ENCODE data around the gene OR7A5. TPM values are rescaled to one million over a fixed set of nuclear protein-coding genes. Genes with fewer than 3 reads are reported as not detected.

OR7A5 gene
- total and polyA plus RNA-seq, 4 donors: not detected

DNA sequence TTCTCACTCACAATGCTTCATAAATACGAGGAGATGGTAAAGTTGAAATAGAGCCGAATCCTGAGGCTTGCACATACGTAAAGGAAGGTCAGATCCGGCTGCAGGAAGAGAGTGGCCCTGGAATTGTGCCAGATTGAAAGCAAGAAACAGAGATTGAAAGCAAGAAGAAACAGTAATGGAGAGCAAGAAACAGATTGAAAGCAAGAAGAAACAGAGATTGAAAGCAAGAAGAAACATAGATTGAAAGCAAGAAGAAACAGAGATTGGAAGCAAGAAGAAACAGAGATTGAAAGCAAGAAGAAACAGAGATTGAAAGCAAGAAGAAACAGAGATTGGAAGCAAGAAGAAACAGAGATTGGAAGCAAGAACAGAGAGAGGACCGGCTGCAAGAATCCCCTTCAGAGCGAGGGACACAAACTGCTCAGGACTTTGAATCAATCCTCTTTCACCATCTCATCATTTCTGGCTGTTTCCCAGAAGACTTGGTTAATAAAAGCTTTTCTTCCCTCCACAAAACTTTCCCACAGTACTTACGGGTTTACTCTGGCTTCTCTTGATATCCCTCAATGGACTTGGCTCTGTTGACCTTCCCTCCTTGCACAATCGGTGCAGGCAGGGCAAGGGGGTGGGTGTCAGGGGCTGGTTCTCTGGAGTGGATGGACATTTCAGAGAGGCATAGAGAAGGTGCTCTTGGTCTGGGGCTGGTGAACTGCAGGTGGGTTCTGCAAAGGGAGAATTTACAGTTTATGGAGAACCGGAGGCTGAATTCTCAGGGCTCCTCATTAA is 25.5 kb downstream of the OR7A5 start:
- Histone ChIP-seq H3K9ac (ENCODE audit: low read depth in 1 of 2, low read length in 2 of 2) (no peak overlapping the region), H3K4me3 (ENCODE audit: low read depth in 1 of 3, low read length in 3 of 3) (no peak overlapping the region), H3K27me3 (ENCODE audit: control insufficient read depth in 4 of 4, insufficient read depth in 4 of 4, low read length in 3 of 4) (no peaks in the 10 kb centered on the region), H3K27ac (ENCODE audit: low read depth in 1 of 2, low read length in 2 of 2) (no peak overlapping the region), H3K4me1 (ENCODE audit: control insufficient read depth in 4 of 4, insufficient read depth in 4 of 4, low read length in 3 of 4) (no peaks in the 10 kb centered on the region), H3K36me3 (ENCODE audit: control insufficient read depth in 4 of 4, insufficient read depth in 3 of 4, low read depth in 1 of 4, low read length in 3 of 4) (no peaks in the 10 kb centered on the region), H3K9me3 (ENCODE audit: control insufficient read depth in 4 of 4, low read length in 3 of 4) (no peaks in the 10 kb centered on the region)
- TF ChIP-seq NR2F2 (IDR thresholded peaks at IDR 0.05) (no peak), GABPA (IDR thresholded peaks at IDR 0.05 in 1 of 2, conservative IDR thresholded peaks at IDR 0.05 in 1 of 2) (no peak), FOXA2 (IDR thresholded peaks at IDR 0.05) (no peak), EGR1 (IDR thresholded peaks at IDR 0.05; ENCODE audit: low read depth in 2 of 2) (no peak), SP1 (IDR thresholded peaks at IDR 0.05) (no peak), RAD21 (IDR thresholded peaks at IDR 0.05) (no peak), ZBTB33 (IDR thresholded peaks at IDR 0.05) (no peak), FOXA1 (IDR thresholded peaks at IDR 0.05) (no peak), HNF4A (conservative IDR thresholded peaks at IDR 0.05) (no peak), MAX (IDR thresholded peaks at IDR 0.05) (no peak), CTCF (IDR thresholded peaks at IDR 0.05; ENCODE audit: low read depth, low read length, missing input control) (no peak), HNF4G (IDR thresholded peaks at IDR 0.05) (no peak)
- WGBS: 32% methylated on average over 9 of the region's 9 CpGs
- DNase-seq (ENCODE audit: low spot score): no peak

DNA sequence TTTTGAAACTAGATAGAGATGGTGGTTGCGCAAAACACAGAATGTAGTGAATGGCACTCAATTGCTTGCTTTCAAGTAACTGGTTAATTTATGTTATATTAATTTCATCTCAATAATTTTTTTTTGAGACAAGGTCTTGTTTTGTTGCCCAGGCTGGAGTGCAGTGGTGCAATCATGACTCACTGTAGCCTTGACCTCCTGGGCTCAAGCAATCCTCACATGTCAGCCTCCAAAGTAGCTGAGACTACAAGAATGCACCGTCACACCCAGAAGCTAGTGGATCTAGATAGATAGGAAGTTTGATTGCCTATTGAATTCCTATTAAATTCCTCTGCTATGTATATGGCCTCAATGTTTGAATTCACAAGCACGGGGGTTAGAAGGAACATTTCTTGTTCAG is 30.2 kb downstream of the OR7A5 start:
- H3K9ac ChIP-seq (ENCODE audit: low read depth in 1 of 2, low read length in 2 of 2): no peak overlapping the region
- no peak for DNase-seq (ENCODE audit: low spot score)
- no peaks in the 10 kb centered on the region for H3K9me3 ChIP-seq (ENCODE audit: control insufficient read depth in 4 of 4, low read length in 3 of 4)
- no peak overlapping the region for H3K4me3 ChIP-seq (ENCODE audit: low read depth in 1 of 3, low read length in 3 of 3)
- no peak for TF ChIP-seq RXRA (IDR thresholded peaks at IDR 0.05)
- TF ChIP-seq, protein P1, sequence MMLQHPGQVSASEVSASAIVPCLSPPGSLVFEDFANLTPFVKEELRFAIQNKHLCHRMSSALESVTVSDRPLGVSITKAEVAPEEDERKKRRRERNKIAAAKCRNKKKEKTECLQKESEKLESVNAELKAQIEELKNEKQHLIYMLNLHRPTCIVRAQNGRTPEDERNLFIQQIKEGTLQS (IDR thresholded peaks at IDR 0.05): no peak
- TF ChIP-seq NR2F2 (IDR thresholded peaks at IDR 0.05): no peak
- no peak for TF ChIP-seq HNF4A (conservative IDR thresholded peaks at IDR 0.05)
- no peak for TF ChIP-seq MAX (IDR thresholded peaks at IDR 0.05)
- no peak for TF ChIP-seq SP1 (IDR thresholded peaks at IDR 0.05)
- TF ChIP-seq JUND (IDR thresholded peaks at IDR 0.05): no peak
- TF ChIP-seq HNF4G (IDR thresholded peaks at IDR 0.05): no peak
- TF ChIP-seq TAF1 (conservative IDR thresholded peaks at IDR 0.05): no peak
- no peak for TF ChIP-seq ZBTB33 (IDR thresholded peaks at IDR 0.05)
- no peak for TF ChIP-seq CTCF (IDR thresholded peaks at IDR 0.05; ENCODE audit: low read depth, low read length, missing input control)
- no peak for TF ChIP-seq RAD21 (IDR thresholded peaks at IDR 0.05)
- H3K4me1 ChIP-seq (ENCODE audit: control insufficient read depth in 4 of 4, insufficient read depth in 4 of 4, low read length in 3 of 4): no peaks in the 10 kb centered on the region
- H3K27me3 ChIP-seq (ENCODE audit: control insufficient read depth in 4 of 4, insufficient read depth in 4 of 4, low read length in 3 of 4): no peaks in the 10 kb centered on the region
- H3K36me3 ChIP-seq (ENCODE audit: control insufficient read depth in 4 of 4, insufficient read depth in 3 of 4, low read depth in 1 of 4, low read length in 3 of 4): no peaks in the 10 kb centered on the region
- WGBS: 82% methylated on average over 3 of the region's 3 CpGs
- H3K27ac ChIP-seq (ENCODE audit: low read depth in 1 of 2, low read length in 2 of 2): no peak overlapping the region
